Cardiac muscle cell (in vitro differentiated cells and primary cell): ENCODE measurements around the gene FALEC. TPM values are rescaled to one million over a fixed set of nuclear protein-coding genes. Genes with fewer than 3 reads are reported as not detected.

Source experiments
- DNase-seq, 2 donors: peaks; one replicate each; pipeline versions ENCODE4 v3.0.0 to v3.0.0-alpha.2; 2010 to 2017; ENCODE audit warnings: low read depth in 1 of 2, low spot score in 1 of 2
- H3K27ac ChIP-seq: fragments of 200-600 bp; sonication (generic); 2 replicates; pipeline ENCODE4 v1.5.1; 2016
- H3K27me3 ChIP-seq: fragments of 200-600 bp; sonication (generic); 2 replicates; pipeline ENCODE4 v1.6.0; 2016; ENCODE audit warnings: control low read depth
- H3K36me3 ChIP-seq: fragments of 200-600 bp; sonication (generic); 2 replicates; pipeline ENCODE4 v1.5.1; 2016; ENCODE audit warnings: control low read depth
- H3K4me1 ChIP-seq: fragments of 200-600 bp; sonication (generic); 2 replicates; pipeline ENCODE4 v1.8.1; 2017; ENCODE audit warnings: low read depth, mild to moderate bottlenecking, mixed run types
- H3K4me3 ChIP-seq: fragments of 200-600 bp; sonication (generic); 2 replicates; pipeline ENCODE4 v1.5.1; 2016; ENCODE audit warnings: mild to moderate bottlenecking
- H3K9me3 ChIP-seq: fragments of 200-600 bp; sonication (generic); 2 replicates; pipeline ENCODE4 v1.5.1; 2017; ENCODE audit warnings: low read depth, mild to moderate bottlenecking, control low read depth
- CTCF ChIP-seq: IDR thresholded peaks from 2 replicates; pipeline ENCODE4 v1.5.1; 2012; ENCODE audit warnings: low read depth, mild to moderate bottlenecking, low read length
- polyA plus RNA-seq: library from polyadenylated mRNA; unstranded; fragments of >200 nt; fragmentation: Nextera tagmentation; extraction: Ambion mirVana; gene quantifications from 2 replicates; pipeline ENCODE4 v1.2.1, GENCODE V29; 2016
- total RNA-seq: library from RNA; depleted of rRNA; stranded (reverse); fragments of >200 nt; gene quantifications from 2 replicates; pipeline ENCODE4 v1.2.3, GENCODE V29; 2016

The FALEC gene
- total and polyA plus RNA-seq, 2 experiments from 2014 or later, result 3.9 to 4.7 TPM

- no peaks in the 10 kb centered on the region for H3K36me3 ChIP-seq
- H3K27me3 ChIP-seq, result no peaks in the 10 kb centered on the region
- no peak for DNase-seq
- peak overlapping the region; percentile 81 for H3K27ac ChIP-seq
- TF ChIP-seq CTCF, result peak; percentile 0
- peaks cover 9% of the 10 kb centered on the region for H3K4me1 ChIP-seq
- no peaks in the 10 kb centered on the region for H3K9me3 ChIP-seq
- H3K4me3 ChIP-seq, result no peak overlapping the region
Measured at GRCh38 chr1:150552911-150553289, 37.3 kb downstream of the FALEC start.

- no peak for TF ChIP-seq CTCF
- Histone ChIP-seq H3K4me3 (no peak overlapping the region), H3K27ac (peak overlapping the region; percentile 81), H3K36me3 (no peaks in the 10 kb centered on the region), H3K9me3 (no peaks in the 10 kb centered on the region), H3K4me1 (peaks cover 9% of the 10 kb centered on the region), H3K27me3 (no peaks in the 10 kb centered on the region)
- no peak for DNase-seq
Measured at GRCh38 chr1:150553392-150554085, 38.0 kb downstream of the FALEC start.

- DNase-seq, result no peak
- Histone ChIP-seq H3K9me3 (no peaks in the 10 kb centered on the region), H3K27ac (no peak overlapping the region), H3K36me3 (no peaks in the 10 kb centered on the region), H3K4me1 (peaks cover 9% of the 10 kb centered on the region), H3K4me3 (no peak overlapping the region), H3K27me3 (no peaks in the 10 kb centered on the region)
- no peak for TF ChIP-seq CTCF
Measured at GRCh38 chr1:150554086-150554452, 38.5 kb downstream of the FALEC start.

DNA sequence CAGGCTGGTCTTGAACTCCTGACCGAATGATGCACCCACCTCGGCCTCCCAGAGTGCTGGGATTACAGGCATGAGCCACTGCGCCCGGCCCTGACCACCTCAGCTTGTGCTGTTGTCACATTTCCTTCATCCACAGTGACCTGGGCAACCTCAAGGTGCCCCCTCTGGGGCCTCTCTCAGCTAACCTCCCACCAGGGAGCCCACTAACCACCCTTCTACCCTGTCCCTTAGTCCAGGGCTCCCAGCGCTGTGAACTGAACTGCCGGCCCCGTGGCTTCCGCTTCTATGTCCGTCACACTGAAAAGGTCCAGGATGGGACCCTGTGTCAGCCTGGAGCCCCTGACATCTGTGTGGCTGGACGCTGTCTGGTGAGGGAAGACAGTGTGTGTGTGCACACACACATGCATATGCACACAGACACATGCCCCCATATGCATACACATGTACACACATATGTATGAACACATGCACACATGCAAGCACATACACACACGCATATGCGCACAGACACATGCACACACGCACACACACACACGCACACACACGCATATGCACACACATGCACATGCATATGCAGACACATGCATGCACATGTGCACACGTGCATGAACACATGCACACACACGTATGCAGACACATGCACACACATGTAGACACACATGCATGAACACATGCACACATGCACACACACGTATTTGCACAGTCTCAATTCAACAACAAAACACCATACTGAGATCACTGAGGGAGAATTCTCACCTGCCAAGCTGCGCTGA is 39.8 kb downstream of the FALEC start:
- peaks cover 9% of the 10 kb centered on the region for H3K4me1 ChIP-seq
- TF ChIP-seq CTCF, result no peak
- DNase-seq, result no peak

GRCh38 chr1:150555971-150556865 is 40.7 kb downstream of the FALEC start:
- Histone ChIP-seq H3K9me3 (no peaks in the 10 kb centered on the region), H3K27me3 (no peaks in the 10 kb centered on the region), H3K4me1 (peaks cover 13% of the 10 kb centered on the region), H3K36me3 (no peaks in the 10 kb centered on the region), H3K27ac (no peak overlapping the region), H3K4me3 (no peak overlapping the region)
- DNase-seq, result no peak
- no peak for TF ChIP-seq CTCF

More for the DNA sequence above, 39.8 kb downstream of the FALEC start:
- Histone ChIP-seq H3K9me3 (no peaks in the 10 kb centered on the region), H3K36me3 (no peaks in the 10 kb centered on the region), H3K4me3 (no peak overlapping the region), H3K27me3 (no peaks in the 10 kb centered on the region), H3K27ac (no peak overlapping the region)
